Measurements from ENCODE around the gene ULK2. TPM values are rescaled to one million over a fixed set of nuclear protein-coding genes. Genes with fewer than 3 reads are reported as not detected.
A peak's percentile ranks its signal among the peaks of the same experiment; 100 is the strongest.
"Not testable (repeated sequence)": the region's sequence is repeated elsewhere in the genome, so short reads cannot be mapped to it uniquely, and the experiment has no call there.

The ULK2 gene
- total RNA-seq, 1 donor from 2014 or later = 14.6 TPM

- intact Hi-C loops (cut with DNase I) = no loop called here
- ATAC-seq (ENCODE audit: poor library complexity) (no peak), DNase-seq (no peak)
These were observed 6.5 kb upstream of the ULK2 start for GRCh38 chr17:19874256-19874655.

GRCh38 chr17:19873346-19873745 is 5.6 kb upstream of the ULK2 start:
- ATAC-seq (ENCODE audit: poor library complexity) = no peak
- intact Hi-C loops (cut with DNase I) = no loop called here
- no peak for DNase-seq

GRCh38 chr17:19868079-19868395 is 301 bp upstream of the ULK2 start:
- ATAC-seq (ENCODE audit: poor library complexity) (no peak), DNase-seq (no peak)
- intact Hi-C loops (cut with DNase I) = no loop called here

GRCh38 chr17:19867079-19867328 is 732 bp downstream of the ULK2 start:
- peak; percentile 85 for DNase-seq
- intact Hi-C loops (cut with DNase I) = no loop called here
- ATAC-seq (ENCODE audit: poor library complexity) = peak; percentile 84

- DNase-seq = no peak
- no peak for ATAC-seq (ENCODE audit: poor library complexity)
- intact Hi-C loops (cut with DNase I) = no loop called here
These were observed 2.7 kb downstream of the ULK2 start for GRCh38 chr17:19865021-19865420.

GRCh38 chr17:19860647-19861177 is 7.0 kb downstream of the ULK2 start:
- intact Hi-C loops (cut with DNase I); ATAC-seq (ENCODE audit: poor library complexity): not testable (repeated sequence)

GRCh38 chr17:19857640-19858039 is 10.1 kb downstream of the ULK2 start:
- no peak for ATAC-seq (ENCODE audit: poor library complexity)

More at GRCh38 chr17:19860647-19861177, 7.0 kb downstream of the ULK2 start:
- DNase-seq = not testable (repeated sequence)

GRCh38 chr17:19833914-19834313 is 33.8 kb downstream of the ULK2 start:
- no peak for ATAC-seq (ENCODE audit: poor library complexity)
- intact Hi-C loops (cut with DNase I) = no loop called here
- no peak for DNase-seq

More at GRCh38 chr17:19857640-19858039, 10.1 kb downstream of the ULK2 start:
- no peak for DNase-seq
- intact Hi-C loops (cut with DNase I) = no loop called here

- ATAC-seq (ENCODE audit: poor library complexity) = no peak
- intact Hi-C loops (cut with DNase I) = no loop called here
- no peak for DNase-seq
These were observed 37.7 kb downstream of the ULK2 start for GRCh38 chr17:19830061-19830460.

GRCh38 chr17:19812407-19812806 is 55.3 kb downstream of the ULK2 start:
- no peak for DNase-seq
- no peak for ATAC-seq (ENCODE audit: poor library complexity)
- intact Hi-C loops (cut with DNase I) = no loop called here

GRCh38 chr17:19805006-19805405 is 62.7 kb downstream of the ULK2 start:
- ATAC-seq (ENCODE audit: poor library complexity) (no peak), DNase-seq (no peak)
- intact Hi-C loops (cut with DNase I) = no loop called here

- intact Hi-C loops (cut with DNase I) = no loop called here
- no peak for ATAC-seq (ENCODE audit: poor library complexity)
- DNase-seq = no peak
These were observed 67.2 kb downstream of the ULK2 start for GRCh38 chr17:19800571-19800970.

GRCh38 chr17:19799796-19800195 is 67.9 kb downstream of the ULK2 start:
- intact Hi-C loops (cut with DNase I) = no loop called here
- DNase-seq = no peak
- no peak for ATAC-seq (ENCODE audit: poor library complexity)

- ATAC-seq (ENCODE audit: poor library complexity) = no peak
- no peak for DNase-seq
- intact Hi-C loops (cut with DNase I) = no loop called here
These were observed 71.3 kb downstream of the ULK2 start for GRCh38 chr17:19796457-19796856.

GRCh38 chr17:19791918-19792550 is 75.7 kb downstream of the ULK2 start:
- ATAC-seq (ENCODE audit: poor library complexity) (no peak), DNase-seq (no peak)
- intact Hi-C loops (cut with DNase I) = no loop called here

GRCh38 chr17:19787733-19788357 is 79.9 kb downstream of the ULK2 start:
- intact Hi-C loops (cut with DNase I) = no loop called here
- DNase-seq (no peak), ATAC-seq (ENCODE audit: poor library complexity) (no peak)

- intact Hi-C loops (cut with DNase I) = no loop called here
- ATAC-seq (ENCODE audit: poor library complexity) = no peak
- DNase-seq = no peak
These were observed 81.9 kb downstream of the ULK2 start for GRCh38 chr17:19785854-19786253.

- ATAC-seq (ENCODE audit: poor library complexity) (no peak), DNase-seq (no peak)
- intact Hi-C loops (cut with DNase I) = no loop called here
These were observed 86.0 kb downstream of the ULK2 start for GRCh38 chr17:19781488-19782458.

- intact Hi-C loops (cut with DNase I) = no loop called here
- DNase-seq = no peak
- ATAC-seq (ENCODE audit: poor library complexity) = no peak
These were observed 86.9 kb downstream of the ULK2 start for GRCh38 chr17:19780846-19781245.

GRCh38 chr17:19773534-19773933 is 94.2 kb downstream of the ULK2 start:
- intact Hi-C loops (cut with DNase I) = no loop called here
- DNase-seq (no peak), ATAC-seq (ENCODE audit: poor library complexity) (no peak)

Data from Right ventricle myocardium superior (tissue), 1 donor.